A673 (cell line): ENCODE data around the gene AOPEP. TPM values are rescaled to one million over a fixed set of nuclear protein-coding genes. Genes with fewer than 3 reads are reported as not detected.

Experiments used
- BruUV-seq: library from RNA; stranded (reverse); fragments of 400-500 nt; replicated peaks from 2 replicates; lab custom pipeline; 2021; lab: Mats Ljungman, UMichigan
- CTCF ChIA-PET: fragments of 300-600 bp; sonication (Branson Sonifier 250); formaldehyde crosslinking; loops from one replicate; lab custom pipeline; 2022; ENCODE audit warnings: antibody characterized with exemption; lab: Charles Lee
- POLR2A ChIA-PET: fragments of 300-600 bp; sonication (Branson Sonifier 250); formaldehyde crosslinking; loops from one replicate; lab custom pipeline; 2022; ENCODE audit warnings: antibody characterized with exemption; ENCODE audit not compliant: low non-redundant PET; lab: Charles Lee
- DNase-seq: peaks from one replicate; pipeline ENCODE4 v3.0.0-alpha.2; 2015; ENCODE audit warnings: low spot score
- H3K27ac ChIP-seq: fragments of 200-600 bp; sonication (generic); 2 replicates; pipeline ENCODE4 v1.5.1; 2016; ENCODE audit warnings: mixed run types, low read depth, mild to moderate bottlenecking, mixed read lengths, antibody characterized with exemption, low read length; ENCODE audit not compliant: poor library complexity, severe bottlenecking
- H3K27me3 ChIP-seq: fragments of 200-600 bp; sonication (generic); replicated peaks from 2 replicates; pipeline ENCODE4 v1.6.1; 2017; ENCODE audit warnings: mixed run types, low read depth, mild to moderate bottlenecking, mixed read lengths, antibody characterized with exemption, low read length; ENCODE audit not compliant: insufficient read depth, poor library complexity
- H3K36me3 ChIP-seq: fragments of 200-600 bp; sonication (generic); 2 replicates; pipeline ENCODE4 v1.6.1; 2016; ENCODE audit warnings: mixed run types, mild to moderate bottlenecking, mixed read lengths, antibody characterized with exemption, low read length; ENCODE audit not compliant: insufficient read depth, poor library complexity, severe bottlenecking
- H3K4me1 ChIP-seq: fragments of 200-600 bp; sonication (generic); 2 replicates; pipeline ENCODE4 v1.6.1; 2017; ENCODE audit warnings: mixed run types, mild to moderate bottlenecking, mixed read lengths, antibody characterized with exemption, low read length; ENCODE audit not compliant: insufficient read depth, poor library complexity, severe bottlenecking
- H3K4me3 ChIP-seq: fragments of 200-600 bp; sonication (generic); 2 replicates; pipeline ENCODE4 v1.5.1; 2016; ENCODE audit warnings: low read depth, mixed run types, mild to moderate bottlenecking, mixed read lengths, low read length; ENCODE audit not compliant: poor library complexity, severe bottlenecking
- H3K9me3 ChIP-seq: fragments of 200-600 bp; sonication (generic); 2 replicates; pipeline ENCODE4 v1.6.1; 2016; ENCODE audit warnings: mixed run types, low read depth, mild to moderate bottlenecking, mixed read lengths, antibody characterized with exemption, low read length; ENCODE audit not compliant: poor library complexity, severe bottlenecking
- CTCF ChIP-seq: fragments of 300-800, 200-600 bp; sonication (generic); conservative IDR thresholded peaks from 2 replicates; pipeline ENCODE4 v1.5.1; 2017; ENCODE audit warnings: low read depth, mild to moderate bottlenecking, antibody characterized with exemption, low read length, moderate library complexity, mixed read lengths
- EZH2 ChIP-seq: fragments of 200-600 bp; sonication (generic); IDR thresholded peaks from 2 replicates; pipeline ENCODE4 v1.6.1; 2017; ENCODE audit warnings: borderline replicate concordance, low read depth, mild to moderate bottlenecking, mixed read lengths, antibody characterized with exemption, low read length; ENCODE audit not compliant: poor library complexity, severe bottlenecking
- intact Hi-C: fragments of 100-400 bp; cut with micrococcal nuclease; formaldehyde crosslinking; loops from one replicate; pipeline ENCODE4 v1.10.0; 2022; ENCODE audit not compliant: unreplicated experiment
- total RNA-seq: library from RNA; stranded (reverse); gene quantifications from 2 replicates; pipeline ENCODE4 v1.2.3, GENCODE V29; 2021

The AOPEP gene
- total RNA-seq, 1 experiment from 2014 or later, result 17.5 TPM

DNA sequence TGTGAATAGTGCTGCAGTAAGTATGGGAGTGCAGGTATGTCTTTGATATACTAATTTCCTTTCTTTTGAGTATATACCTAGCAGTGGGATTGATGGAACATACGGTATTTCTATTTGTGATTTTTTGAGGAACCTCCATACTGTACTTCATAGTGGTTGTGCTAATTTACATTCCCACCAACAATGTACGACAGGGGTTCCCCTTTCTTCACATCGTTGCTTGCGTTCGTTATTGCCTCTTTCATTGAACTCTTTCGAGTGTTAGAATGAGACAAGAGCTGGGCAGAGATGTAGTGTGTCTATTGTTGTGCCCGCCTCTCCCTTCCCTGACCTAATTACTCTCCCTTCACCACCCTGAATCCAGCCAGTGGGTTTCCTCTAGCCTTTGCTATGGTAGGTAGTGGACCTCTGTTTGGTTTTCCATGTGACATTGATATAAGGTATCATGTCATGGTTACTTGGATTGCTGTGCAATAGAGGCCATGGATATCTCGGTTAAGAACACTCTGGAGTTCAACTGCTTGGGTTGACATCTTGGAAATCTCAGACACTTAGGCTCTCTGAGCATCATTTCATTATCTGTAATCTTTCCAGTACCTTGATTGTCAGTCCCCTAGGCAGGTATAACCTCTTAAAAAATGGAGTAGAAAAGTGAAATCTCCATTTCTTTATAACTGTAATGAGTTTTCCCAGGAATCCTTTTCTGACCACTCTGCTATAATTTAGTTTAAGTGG, 19.5 kb downstream of the AOPEP start:
- H3K36me3 ChIP-seq, result peaks cover 10% of the 10 kb centered on the region
- no peak overlapping the region for H3K27ac ChIP-seq
- TF ChIP-seq CTCF (no peak), EZH2 (no peak)
- intact Hi-C loops, result no loop called here
- CTCF ChIA-PET, result no interaction called here
- BruUV-seq, result no TSS peak
- no peak for DNase-seq
- H3K9me3 ChIP-seq, result peaks cover 17% of the 10 kb centered on the region
- H3K4me1 ChIP-seq, result no peaks in the 10 kb centered on the region
- H3K27me3 ChIP-seq, result no peaks in the 10 kb centered on the region
- no peak overlapping the region for H3K4me3 ChIP-seq
- POLR2A ChIA-PET, result no interaction called here

DNA sequence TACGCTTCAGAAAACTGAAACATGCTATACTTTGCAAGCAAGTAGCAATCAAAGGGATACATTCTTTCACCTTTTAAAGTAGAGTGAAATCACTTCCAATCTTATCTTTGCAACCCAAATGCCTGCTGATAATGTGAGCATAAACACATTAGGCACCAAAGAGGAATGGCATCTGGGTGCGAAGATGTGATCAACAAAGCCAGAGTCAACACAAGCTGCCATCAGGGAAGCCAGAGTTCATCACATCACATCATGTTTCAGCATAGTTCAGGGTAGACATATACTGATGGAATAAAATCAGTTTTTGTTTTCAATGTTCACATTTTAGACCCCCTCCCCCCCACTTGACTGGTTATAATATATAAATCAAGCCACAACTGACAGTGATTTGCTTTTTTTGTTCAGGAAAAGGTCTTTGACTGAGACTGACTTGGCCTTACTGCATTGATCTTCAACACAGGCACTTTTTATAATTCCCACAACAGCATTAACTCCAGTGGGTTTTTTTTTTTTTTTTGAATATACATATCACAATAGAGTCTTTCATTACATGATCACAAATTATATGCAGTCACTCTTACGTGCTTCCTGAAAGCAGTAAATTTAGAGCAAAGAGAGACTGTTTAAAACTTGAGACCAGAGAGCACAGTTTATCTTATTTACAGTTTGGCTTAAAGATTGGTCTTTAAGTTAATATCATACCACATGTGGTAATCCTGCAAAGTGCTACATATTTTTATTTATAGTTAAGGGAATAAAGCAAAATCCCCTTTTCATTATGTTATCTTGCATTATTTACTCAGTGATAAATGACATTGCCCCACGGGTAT, 20.3 kb downstream of the AOPEP start:
- DNase-seq, result no peak
- Histone ChIP-seq H3K27ac (no peak overlapping the region), H3K9me3 (peaks cover 17% of the 10 kb centered on the region), H3K4me3 (no peak overlapping the region), H3K27me3 (no peaks in the 10 kb centered on the region), H3K4me1 (no peaks in the 10 kb centered on the region), H3K36me3 (peaks cover 10% of the 10 kb centered on the region)
- BruUV-seq, result no TSS peak
- ChIA-PET CTCF (no interaction called here), POLR2A (no interaction called here)
- intact Hi-C loops, result no loop called here
- TF ChIP-seq CTCF, result no peak
- TF ChIP-seq EZH2, result no peak

DNA sequence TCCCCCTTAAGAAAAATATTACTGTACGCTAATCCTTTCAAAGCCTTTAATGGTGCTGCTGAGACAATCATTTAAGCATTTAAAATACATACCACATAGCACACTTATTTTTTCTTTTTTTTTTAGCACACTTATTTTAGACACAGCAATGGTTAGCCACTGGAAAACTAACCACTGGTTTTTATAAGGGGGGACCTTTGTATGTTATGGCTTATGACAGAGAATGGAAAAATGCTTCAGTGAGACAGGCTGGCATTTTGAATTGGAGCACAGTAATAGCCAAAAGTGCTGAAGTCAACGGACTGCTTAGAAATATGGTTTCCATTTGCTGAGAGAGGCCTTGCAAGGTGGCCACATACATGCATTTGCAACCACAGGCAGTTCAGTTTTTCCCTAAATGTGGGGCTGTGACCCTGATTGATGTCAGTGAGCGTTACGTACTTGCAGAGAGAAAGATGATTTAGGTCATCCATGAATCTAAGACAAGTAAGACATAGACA, 28.5 kb downstream of the AOPEP start:
- peaks cover 2% of the 10 kb centered on the region for H3K9me3 ChIP-seq
- TF ChIP-seq EZH2, result no peak
- no TSS peak for BruUV-seq
- H3K27ac ChIP-seq, result no peak overlapping the region
- no peak overlapping the region for H3K4me3 ChIP-seq
- ChIA-PET CTCF (no interaction called here), POLR2A (no interaction called here)
- DNase-seq, result no peak
- H3K36me3 ChIP-seq, result no peaks in the 10 kb centered on the region
- intact Hi-C loops, result no loop called here
- no peaks in the 10 kb centered on the region for H3K27me3 ChIP-seq
- H3K4me1 ChIP-seq, result peaks cover 9% of the 10 kb centered on the region
